A549 (cell line): ENCODE data around the gene ABCA1. TPM values are rescaled to one million over a fixed set of nuclear protein-coding genes. Genes with fewer than 3 reads are reported as not detected.

Experiments
- ATAC-seq, 2 experiments: fragments of 200-7000 bp in 1 of 2; fragments of >200 bp in 1 of 2; cut with Nextera tagmentation in 1 of 2; cut with Tn5 transposase in 1 of 2; 3 replicates each; pipeline versions ENCODE4 v1.8.0 to v1.9.1; 2018 to 2020; ENCODE audit warnings: mild to moderate bottlenecking in 1 of 2, moderate library complexity in 1 of 2
- CTCF ChIA-PET: fragments of 300-600 bp; sonication (Branson Sonifier 250); formaldehyde crosslinking; extraction: SDS; loops from one replicate; lab custom pipeline; 2021; ENCODE audit warnings: antibody characterized with exemption, inconsistent platforms; lab: Yijun Ruan, JAX
- POLR2A ChIA-PET: fragments of 350-600 bp; formaldehyde crosslinking; extraction: SDS; loops from one replicate; lab custom pipeline; 2021; ENCODE audit warnings: antibody characterized with exemption, inconsistent platforms; lab: Yijun Ruan, JAX
- DNase-seq, 2 experiments: peaks; one replicate each; pipeline versions ENCODE4 v3.0.0 to v3.0.0-alpha.2; 2011 to 2016; ENCODE audit warnings: low read depth in 1 of 2, low spot score in 1 of 2
- FAIRE-seq: peaks from 2 replicates; lab custom pipeline; 2011; peaks lifted over from hg19 to GRCh38; lab: Jason Lieb, UNC
- H3K27ac ChIP-seq, 2 experiments: fragments of >200 bp; sonication (Bioruptor Twin); formaldehyde crosslinking; 3 replicates each; pipeline ENCODE4 v1.5.1; 2016 to 2017
- H3K4me1 ChIP-seq: fragments of >200 bp; sonication (Bioruptor Twin); formaldehyde crosslinking; 3 replicates; pipeline ENCODE4 v1.6.1; 2016
- H3K4me2 ChIP-seq: fragments of >200 bp; sonication (Bioruptor Twin); formaldehyde crosslinking; 3 replicates; pipeline ENCODE4 v1.6.1; 2016
- H3K4me3 ChIP-seq: fragments of >200 bp; sonication (Bioruptor Twin); formaldehyde crosslinking; 3 replicates; pipeline ENCODE4 v1.5.1; 2016
- H3K9me3 ChIP-seq: fragments of >200 bp; sonication (Bioruptor Twin); formaldehyde crosslinking; 3 replicates; pipeline ENCODE4 v1.6.1; 2016
- ATOH8 ChIP-seq: fragments of 250-450 bp; sonication (Bioruptor Pico); IDR thresholded peaks from 2 replicates; pipeline ENCODE4 v1.5.0; 2020; ENCODE audit warnings: low read depth, mild to moderate bottlenecking, moderate library complexity
- E2F6 ChIP-seq: IDR thresholded peaks from 2 replicates; pipeline ENCODE4 v1.6.1; 2012; ENCODE audit warnings: low read depth, borderline replicate concordance
- EHF ChIP-seq: fragments of 250-450 bp; sonication (Bioruptor Pico); IDR thresholded peaks from 2 replicates; pipeline ENCODE4 v1.5.0; 2020; ENCODE audit warnings: mild to moderate bottlenecking
- EHMT2 ChIP-seq: fragments of 200-600 bp; sonication (generic); IDR thresholded peaks from 2 replicates; pipeline ENCODE4 v1.6.1; 2016; ENCODE audit warnings: antibody characterized with exemption, low read depth, mild to moderate bottlenecking, moderate library complexity
- ESRRA ChIP-seq: fragments of 150-350 bp; IDR thresholded peaks from 2 replicates; pipeline ENCODE4 v1.6.1; 2014; ENCODE audit warnings: mild to moderate bottlenecking, low read length, borderline replicate concordance
- GATA3 ChIP-seq: IDR thresholded peaks from 2 replicates; pipeline ENCODE4 v1.6.1; 2012; ENCODE audit warnings: borderline replicate concordance
- HEYL ChIP-seq: fragments of 250-450 bp; sonication (Bioruptor Pico); IDR thresholded peaks from 2 replicates; pipeline ENCODE4 v1.8.0; 2021; ENCODE audit warnings: mild to moderate bottlenecking, moderate library complexity
- HOXB13 ChIP-seq: fragments of 250-450 bp; sonication (Bioruptor Pico); IDR thresholded peaks from 2 replicates; pipeline ENCODE4 v1.5.0; 2020; ENCODE audit warnings: low read depth, mild to moderate bottlenecking, moderate library complexity
- KDM5A ChIP-seq: fragments of 200-600 bp; sonication (generic); IDR thresholded peaks from 2 replicates; pipeline ENCODE4 v1.6.1; 2016; ENCODE audit warnings: antibody characterized with exemption, mild to moderate bottlenecking
- MAZ ChIP-seq: fragments of 150-350 bp; IDR thresholded peaks from 2 replicates; pipeline ENCODE4 v1.6.1; 2014; ENCODE audit warnings: antibody characterized with exemption, low read depth, low read length, borderline replicate concordance
- NFE2L2 ChIP-seq: fragments of 150-350 bp; conservative IDR thresholded peaks from 2 replicates; pipeline ENCODE4 v1.6.1; 2014; ENCODE audit warnings: low read length
- NPAS2 ChIP-seq: fragments of 250-450 bp; sonication (Bioruptor Pico); IDR thresholded peaks from 2 replicates; pipeline ENCODE4 v1.8.0; 2022; ENCODE audit warnings: mild to moderate bottlenecking, moderate library complexity, borderline replicate concordance
- POLR2A ChIP-seq: IDR thresholded peaks from 2 replicates; pipeline ENCODE4 v1.6.1; 2012; ENCODE audit warnings: mild to moderate bottlenecking, low read length
- RNF2 ChIP-seq: fragments of 200-600 bp; sonication (generic); IDR thresholded peaks from 2 replicates; pipeline ENCODE4 v1.6.1; 2016; ENCODE audit warnings: low read depth, mild to moderate bottlenecking, antibody characterized with exemption, moderate library complexity, borderline replicate concordance
- SREBF2 ChIP-seq: fragments of 450-650 bp; IDR thresholded peaks from 2 replicates; pipeline ENCODE4 v1.6.1; 2014; ENCODE audit warnings: mild to moderate bottlenecking, moderate library complexity
- TP53 ChIP-seq: fragments of 250-450 bp; sonication (Bioruptor Pico); IDR thresholded peaks from 2 replicates; pipeline ENCODE4 v1.5.0; 2021; ENCODE audit warnings: mild to moderate bottlenecking, moderate library complexity
- ZC3H11A ChIP-seq: fragments of 450-650 bp; IDR thresholded peaks from 2 replicates; pipeline ENCODE4 v1.6.1; 2014; ENCODE audit warnings: antibody characterized with exemption, mild to moderate bottlenecking
- ZFP36 ChIP-seq: fragments of 450-650 bp; IDR thresholded peaks from 2 replicates; pipeline ENCODE4 v1.6.1; 2014; ENCODE audit warnings: borderline replicate concordance; ENCODE audit not compliant: partially characterized antibody
- ZSCAN20 ChIP-seq: fragments of 250-450 bp; sonication (Bioruptor Pico); IDR thresholded peaks from 2 replicates; pipeline ENCODE4 v1.8.0; 2022; ENCODE audit warnings: mild to moderate bottlenecking, moderate library complexity
- WGBS: methylation state at CpG from one replicate; pipeline ENCODE4 v1.1.6; 2017; ENCODE audit errors: missing lambda C conversion rate; 5-methylcytosine and 5-hydroxymethylcytosine counted together
- polyA plus RNA-seq, 4 experiments: library from polyadenylated mRNA; depleted of rRNA in 3 of 4; stranded (reverse); fragments of >200 nt; fragmentation: RNase III in 1 of 4; extraction: RNeasy Plus Mini Kit Qiagen cat#74134 plus additional on column Dnase treatment in 1 of 4; gene quantifications; 2 replicates in 3 of 4; 3 replicates in 1 of 4; pipeline ENCODE4 v1.2.3, GENCODE V29; 2011 to 2017

The ABCA1 gene
- polyA plus RNA-seq, 2 of the 4 experiments (the other 2 are of a cell fraction), result 3.6 to 12.0 TPM

- TF ChIP-seq TP53 (CRISPR knock-in tag) (no peak), MAZ (no peak), POLR2A (no peak), NFE2L2 (no peak), KDM5A (no peak)
- TF ChIP-seq, all 56 proteins: peak for 0
These were observed 78.9 kb downstream of the ABCA1 start (continued) for GRCh38 chr9:104849023-104849422.

GRCh38 chr9:104844710-104845109 lies 83.2 kb downstream of the ABCA1 start:
- FAIRE-seq, result no peak
- CTCF ChIA-PET, result interaction anchor here (2.1 kb wide), 1 partner anchor 19 kb away, joined by 8 read pairs; no protein-coding TSS in a partner anchor

GRCh38 chr9:104843644-104844240 lies 84.2 kb downstream of the ABCA1 start:
- H3K27ac ChIP-seq, result no peak overlapping the region
- H3K4me2 ChIP-seq, result no peak overlapping the region
- FAIRE-seq (no peak), DNase-seq (no peak)
- CTCF ChIA-PET, result interaction anchor here (2.1 kb wide), 1 partner anchor 20 kb away, joined by 8 read pairs; no protein-coding TSS in a partner anchor
- TF ChIP-seq HOXB13, result no peak
- no peak for TF ChIP-seq GATA3
- TF ChIP-seq EHMT2, result no peak
- no peak for TF ChIP-seq HEYL (CRISPR knock-in tag)
- no peak for TF ChIP-seq ATOH8 (CRISPR knock-in tag)
- no peak for TF ChIP-seq ZSCAN20 (CRISPR knock-in tag)
- TF ChIP-seq SREBF2, result no peak
- TF ChIP-seq E2F6, result no peak
- no peak for TF ChIP-seq ZC3H11A
- no peak for TF ChIP-seq RNF2
- no peak for TF ChIP-seq TP53 (CRISPR knock-in tag)
- TF ChIP-seq, all 56 proteins: peak for 0
- H3K4me3 ChIP-seq, result no peak overlapping the region
- ATAC-seq, result no peak
- POLR2A ChIA-PET, result no interaction called here
- 48% methylated on average over 4 of the region's 4 CpGs for WGBS
- no peaks in the 10 kb centered on the region for H3K4me1 ChIP-seq
- no peaks in the 10 kb centered on the region for H3K9me3 ChIP-seq

More at GRCh38 chr9:104844710-104845109, 83.2 kb downstream of the ABCA1 start:
- TF ChIP-seq ZFP36, result no peak
- ATAC-seq (no peak), DNase-seq (no peak)
- no peak overlapping the region for H3K4me3 ChIP-seq
- POLR2A ChIA-PET, result no interaction called here
- no peaks in the 10 kb centered on the region for H3K4me1 ChIP-seq
- no peaks in the 10 kb centered on the region for H3K9me3 ChIP-seq
- H3K27ac ChIP-seq, result no peak overlapping the region
- no peak overlapping the region for H3K4me2 ChIP-seq
- 53% methylated on average over 3 of the region's 3 CpGs for WGBS

GRCh38 chr9:104842698-104843097 lies 85.3 kb downstream of the ABCA1 start:
- ChIA-PET CTCF (interaction anchor here (4.0 kb wide), 1 partner anchor 21 kb away, joined by 18 read pairs; no protein-coding TSS in a partner anchor), POLR2A (no interaction called here)
- no peak for TF ChIP-seq ZC3H11A
- TF ChIP-seq TP53 (CRISPR knock-in tag), result no peak
- no peak for TF ChIP-seq ESRRA
- no peak for TF ChIP-seq NPAS2 (CRISPR knock-in tag)
- TF ChIP-seq EHF (CRISPR knock-in tag), result no peak

More at GRCh38 chr9:104842698-104843097, 85.3 kb downstream of the ABCA1 start:
- no peak overlapping the region for H3K4me2 ChIP-seq
- FAIRE-seq (no peak), DNase-seq (no peak), ATAC-seq (no peak)
- no peak overlapping the region for H3K4me3 ChIP-seq
- WGBS, result 84% methylated on average over 2 of the region's 2 CpGs
- no peak overlapping the region for H3K27ac ChIP-seq
- no peaks in the 10 kb centered on the region for H3K4me1 ChIP-seq
- H3K9me3 ChIP-seq, result no peaks in the 10 kb centered on the region
